HCT116 (cell line): ENCODE measurements around the gene SLC41A3. TPM values are rescaled to one million over a fixed set of nuclear protein-coding genes. Genes with fewer than 3 reads are reported as not detected.

ENCODE experiments used
- ATAC-seq: fragments of 200-7000 bp; cut with Tn5 transposase; 2 replicates; pipeline ENCODE4 v1.9.1; 2020; ENCODE audit warnings: mild to moderate bottlenecking, moderate library complexity
- BruUV-seq: library from RNA; stranded (reverse); fragments of 400-500 nt; replicated peaks from 2 replicates; lab custom pipeline; 2021; lab: Mats Ljungman, UMichigan
- CTCF ChIA-PET: fragments of 300-600 bp; sonication (Branson Sonifier 250); formaldehyde crosslinking; loops from one replicate; lab custom pipeline; 2021; ENCODE audit warnings: antibody characterized with exemption; lab: Charles Lee
- POLR2A ChIA-PET: fragments of 300-600, 350-600 bp; sonication (Branson Sonifier 250); formaldehyde crosslinking; loops from one replicate; lab custom pipeline; 2021; ENCODE audit warnings: antibody characterized with exemption; lab: Charles Lee
- RAD21 ChIA-PET, 2 experiments: fragments of 300-600 bp; sonication (Branson Sonifier 250); formaldehyde crosslinking; loops; one replicate each; lab custom pipeline; 2023; ENCODE audit warnings: low total read pairs in 2 of 2; ENCODE audit not compliant: uncharacterized antibody in 2 of 2, unreplicated experiment in 2 of 2, low non-redundant PET in 1 of 2; lab: Charles Lee
- DNase-seq: peaks from one replicate; pipeline ENCODE4 v3.0.0-alpha.2; 2010; ENCODE audit warnings: low read depth, low spot score
- H2AFZ ChIP-seq: fragments of 200-600 bp; shearing (Covaris generic), sonication (generic); 2 replicates; pipeline ENCODE4 v1.6.1; 2017; ENCODE audit warnings: low read depth, mixed run types, mixed read lengths, antibody characterized with exemption, low read length; ENCODE audit not compliant: poor library complexity, severe bottlenecking
- H3K27ac ChIP-seq: 2 replicates; pipeline ENCODE4 v1.5.1; 2012; ENCODE audit warnings: low read depth, low read length
- H3K27me3 ChIP-seq: fragments of 200-600 bp; sonication (generic); 2 replicates; pipeline ENCODE4 v1.6.1; 2016; ENCODE audit warnings: mixed run types, low read length, mixed read lengths; ENCODE audit not compliant: insufficient read depth
- H3K36me3 ChIP-seq, 2 experiments: fragments of 200-500 bp in 1 of 2; fragments of 200-600 bp in 1 of 2; sonication (Bioruptor generic) in 1 of 2; sonication (generic) in 1 of 2; 2 replicates each; pipeline versions ENCODE4 v1.5.1 to v1.6.1; 2014 to 2016; ENCODE audit warnings: low read length in 2 of 2, inconsistent platforms in 1 of 2, mixed read lengths in 1 of 2, mixed run types in 1 of 2; ENCODE audit not compliant: insufficient read depth in 2 of 2, control insufficient read depth in 1 of 2
- H3K4me1 ChIP-seq, 2 experiments: fragments of 200-600 bp in 1 of 2; sonication (generic) in 1 of 2; 2 replicates each; pipeline versions ENCODE4 v1.5.1 to v1.6.1; 2012 to 2017; ENCODE audit warnings: low read length in 2 of 2, inconsistent platforms in 1 of 2, mild to moderate bottlenecking in 1 of 2, mixed read lengths in 1 of 2, mixed run types in 1 of 2, moderate library complexity in 1 of 2; ENCODE audit not compliant: insufficient read depth in 2 of 2, control insufficient read depth in 1 of 2
- H3K4me2 ChIP-seq: fragments of 200-600 bp; sonication (generic); 2 replicates; pipeline ENCODE4 v1.6.1; 2017; ENCODE audit warnings: mixed run types, low read length, mixed read lengths
- H3K4me3 ChIP-seq, 2 experiments: fragments of 200-600 bp in 1 of 2; sonication (generic) in 1 of 2; replicated peaks in 1 of 2; 2 replicates each; pipeline ENCODE4 v1.5.1; 2011 to 2016; ENCODE audit warnings: low read length in 2 of 2, control low read depth in 1 of 2, low read depth in 1 of 2, mild to moderate bottlenecking in 1 of 2, mixed read lengths in 1 of 2, mixed run types in 1 of 2
- H3K79me2 ChIP-seq: fragments of 200-600 bp; sonication (generic); 2 replicates; pipeline ENCODE4 v1.6.1; 2017; ENCODE audit warnings: mild to moderate bottlenecking, mixed run types, low read length, moderate library complexity, mixed read lengths; ENCODE audit not compliant: insufficient read depth
- H3K9ac ChIP-seq: fragments of 200-600 bp; sonication (generic); 2 replicates; pipeline ENCODE4 v1.6.1; 2016; ENCODE audit warnings: low read length, mixed read lengths
- H3K9me2 ChIP-seq: fragments of 200-600 bp; sonication (generic), shearing (Covaris generic); 2 replicates; pipeline ENCODE4 v1.6.1; 2017; ENCODE audit warnings: mixed run types, mild to moderate bottlenecking, moderate library complexity; ENCODE audit not compliant: insufficient read depth
- H3K9me3 ChIP-seq, 2 experiments: fragments of 200-500 bp in 1 of 2; fragments of 200-600 bp in 1 of 2; sonication (Bioruptor generic) in 1 of 2; sonication (generic) in 1 of 2; 2 replicates each; pipeline ENCODE4 v1.6.1; 2014 to 2017; ENCODE audit warnings: low read length in 2 of 2, mixed read lengths in 2 of 2, inconsistent platforms in 1 of 2, low read depth in 1 of 2, mild to moderate bottlenecking in 1 of 2, mixed run types in 1 of 2, moderate library complexity in 1 of 2; ENCODE audit not compliant: control insufficient read depth in 1 of 2, insufficient read depth in 1 of 2
- H4K20me1 ChIP-seq: fragments of 200-600 bp; sonication (generic), shearing (Covaris generic); 2 replicates; pipeline ENCODE4 v1.6.1; 2017; ENCODE audit warnings: mixed run types, mild to moderate bottlenecking, moderate library complexity; ENCODE audit not compliant: insufficient read depth
- CBX3 ChIP-seq: IDR thresholded peaks from 2 replicates; pipeline ENCODE4 v1.6.1; 2012; ENCODE audit warnings: low read depth
- EZH2phosphoT487 ChIP-seq: fragments of 200-600 bp; IDR thresholded peaks from 2 replicates; pipeline ENCODE4 v1.6.1; 2018; ENCODE audit warnings: antibody characterized with exemption, borderline replicate concordance
- JUND ChIP-seq: IDR thresholded peaks from 2 replicates; pipeline ENCODE4 v1.6.1; 2012
- POLR2AphosphoS5 ChIP-seq: IDR thresholded peaks from 2 replicates; pipeline ENCODE4 v1.6.1; 2011; ENCODE audit warnings: mild to moderate bottlenecking, low read depth, low read length, moderate library complexity
- REST ChIP-seq: IDR thresholded peaks from 2 replicates; pipeline ENCODE4 v1.6.1; 2012; ENCODE audit warnings: low read depth
- intact Hi-C: fragments of 100-400 bp; cut with micrococcal nuclease; formaldehyde crosslinking; loops from 2 replicates; pipeline ENCODE4 v1.10.0; 2022
- total RNA-seq: library from RNA; stranded (reverse); gene quantifications from one replicate; pipeline ENCODE4 v1.2.1, GENCODE V29; 2021; ENCODE audit not compliant: unreplicated experiment
- TF ChIP-seq, protein P1 (sequence below), 3 experiments: fragments of 200-600 bp in 1 of 3; sonication (generic) in 1 of 3; IDR thresholded peaks in 2 of 3; conservative IDR thresholded peaks in 1 of 3; 2 replicates each; pipeline ENCODE4 v1.5.1; 2012 to 2017; ENCODE audit warnings: low read depth in 2 of 3, low read length in 2 of 3, antibody characterized with exemption in 1 of 3, borderline replicate concordance in 1 of 3, control low read depth in 1 of 3, mild to moderate bottlenecking in 1 of 3, mixed read lengths in 1 of 3, mixed run types in 1 of 3, moderate library complexity in 1 of 3; ENCODE audit not compliant: insufficient read depth in 1 of 3
- TF ChIP-seq, protein P2 (sequence below): IDR thresholded peaks from 2 replicates; pipeline ENCODE4 v1.6.1; 2011; ENCODE audit warnings: mild to moderate bottlenecking, low read length, moderate library complexity; ENCODE audit not compliant: insufficient replicate concordance; ENCODE audit errors: extremely low read depth

SLC41A3 gene
- total RNA-seq, 1 experiment from 2014 or later, result 45.9 TPM

- Histone ChIP-seq H3K79me2 (no peaks in the 10 kb centered on the region), H3K4me2 (peak overlapping the region; percentile 33)
- DNase-seq, result no peak
These were observed 27.0 kb downstream of the SLC41A3 start for GRCh38 chr3:126056681-126057500.

More at GRCh38 chr3:126056681-126057500, 27.0 kb downstream of the SLC41A3 start:
- peaks cover 2 to 26% of the 10 kb centered on the region in 2 experiments; a peak in 3 of 4 replicates for H3K4me1 ChIP-seq
- no peak overlapping the region for H3K4me3 ChIP-seq
- H3K9me3 ChIP-seq, result no peaks in the 10 kb centered on the region
- TF ChIP-seq CBX3 (no peak), REST (no peak), POLR2AphosphoS5 (no peak), EZH2phosphoT487 (no peak), JUND (no peak)
- TF ChIP-seq, protein P1, sequence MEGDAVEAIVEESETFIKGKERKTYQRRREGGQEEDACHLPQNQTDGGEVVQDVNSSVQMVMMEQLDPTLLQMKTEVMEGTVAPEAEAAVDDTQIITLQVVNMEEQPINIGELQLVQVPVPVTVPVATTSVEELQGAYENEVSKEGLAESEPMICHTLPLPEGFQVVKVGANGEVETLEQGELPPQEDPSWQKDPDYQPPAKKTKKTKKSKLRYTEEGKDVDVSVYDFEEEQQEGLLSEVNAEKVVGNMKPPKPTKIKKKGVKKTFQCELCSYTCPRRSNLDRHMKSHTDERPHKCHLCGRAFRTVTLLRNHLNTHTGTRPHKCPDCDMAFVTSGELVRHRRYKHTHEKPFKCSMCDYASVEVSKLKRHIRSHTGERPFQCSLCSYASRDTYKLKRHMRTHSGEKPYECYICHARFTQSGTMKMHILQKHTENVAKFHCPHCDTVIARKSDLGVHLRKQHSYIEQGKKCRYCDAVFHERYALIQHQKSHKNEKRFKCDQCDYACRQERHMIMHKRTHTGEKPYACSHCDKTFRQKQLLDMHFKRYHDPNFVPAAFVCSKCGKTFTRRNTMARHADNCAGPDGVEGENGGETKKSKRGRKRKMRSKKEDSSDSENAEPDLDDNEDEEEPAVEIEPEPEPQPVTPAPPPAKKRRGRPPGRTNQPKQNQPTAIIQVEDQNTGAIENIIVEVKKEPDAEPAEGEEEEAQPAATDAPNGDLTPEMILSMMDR (IDR thresholded peaks at IDR 0.05 in 2 of 3, conservative IDR thresholded peaks at IDR 0.05 in 1 of 3; ENCODE audit: borderline replicate concordance in 1 of 3, insufficient read depth in 1 of 3, low read depth in 2 of 3, low read length in 2 of 3), result no peak
- TF ChIP-seq, protein P2, sequence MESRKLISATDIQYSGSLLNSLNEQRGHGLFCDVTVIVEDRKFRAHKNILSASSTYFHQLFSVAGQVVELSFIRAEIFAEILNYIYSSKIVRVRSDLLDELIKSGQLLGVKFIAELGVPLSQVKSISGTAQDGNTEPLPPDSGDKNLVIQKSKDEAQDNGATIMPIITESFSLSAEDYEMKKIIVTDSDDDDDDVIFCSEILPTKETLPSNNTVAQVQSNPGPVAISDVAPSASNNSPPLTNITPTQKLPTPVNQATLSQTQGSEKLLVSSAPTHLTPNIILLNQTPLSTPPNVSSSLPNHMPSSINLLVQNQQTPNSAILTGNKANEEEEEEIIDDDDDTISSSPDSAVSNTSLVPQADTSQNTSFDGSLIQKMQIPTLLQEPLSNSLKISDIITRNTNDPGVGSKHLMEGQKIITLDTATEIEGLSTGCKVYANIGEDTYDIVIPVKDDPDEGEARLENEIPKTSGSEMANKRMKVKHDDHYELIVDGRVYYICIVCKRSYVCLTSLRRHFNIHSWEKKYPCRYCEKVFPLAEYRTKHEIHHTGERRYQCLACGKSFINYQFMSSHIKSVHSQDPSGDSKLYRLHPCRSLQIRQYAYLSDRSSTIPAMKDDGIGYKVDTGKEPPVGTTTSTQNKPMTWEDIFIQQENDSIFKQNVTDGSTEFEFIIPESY, result no peak
- H2AFZ ChIP-seq, result no peak overlapping the region
- intact Hi-C loops, result no loop called here
- no peak overlapping the region for H3K9ac ChIP-seq
- peak; percentile 39; the same call in 1 of the 2 replicates for ATAC-seq
- no peaks in the 10 kb centered on the region for H3K36me3 ChIP-seq
- ChIA-PET RAD21 (no interaction called here), CTCF (no interaction called here), POLR2A (no interaction called here)
- no peaks in the 10 kb centered on the region for H3K9me2 ChIP-seq
- no TSS peak for BruUV-seq
- no peaks in the 10 kb centered on the region for H4K20me1 ChIP-seq
- H3K27me3 ChIP-seq, result no peaks in the 10 kb centered on the region
- no peak overlapping the region for H3K27ac ChIP-seq
